Measurements from ENCODE around the gene MATR3. TPM values are rescaled to one million over a fixed set of nuclear protein-coding genes. Genes with fewer than 3 reads are reported as not detected.
A peak's percentile ranks its signal among the peaks of the same experiment; 100 is the strongest.

Gene MATR3, protein sequence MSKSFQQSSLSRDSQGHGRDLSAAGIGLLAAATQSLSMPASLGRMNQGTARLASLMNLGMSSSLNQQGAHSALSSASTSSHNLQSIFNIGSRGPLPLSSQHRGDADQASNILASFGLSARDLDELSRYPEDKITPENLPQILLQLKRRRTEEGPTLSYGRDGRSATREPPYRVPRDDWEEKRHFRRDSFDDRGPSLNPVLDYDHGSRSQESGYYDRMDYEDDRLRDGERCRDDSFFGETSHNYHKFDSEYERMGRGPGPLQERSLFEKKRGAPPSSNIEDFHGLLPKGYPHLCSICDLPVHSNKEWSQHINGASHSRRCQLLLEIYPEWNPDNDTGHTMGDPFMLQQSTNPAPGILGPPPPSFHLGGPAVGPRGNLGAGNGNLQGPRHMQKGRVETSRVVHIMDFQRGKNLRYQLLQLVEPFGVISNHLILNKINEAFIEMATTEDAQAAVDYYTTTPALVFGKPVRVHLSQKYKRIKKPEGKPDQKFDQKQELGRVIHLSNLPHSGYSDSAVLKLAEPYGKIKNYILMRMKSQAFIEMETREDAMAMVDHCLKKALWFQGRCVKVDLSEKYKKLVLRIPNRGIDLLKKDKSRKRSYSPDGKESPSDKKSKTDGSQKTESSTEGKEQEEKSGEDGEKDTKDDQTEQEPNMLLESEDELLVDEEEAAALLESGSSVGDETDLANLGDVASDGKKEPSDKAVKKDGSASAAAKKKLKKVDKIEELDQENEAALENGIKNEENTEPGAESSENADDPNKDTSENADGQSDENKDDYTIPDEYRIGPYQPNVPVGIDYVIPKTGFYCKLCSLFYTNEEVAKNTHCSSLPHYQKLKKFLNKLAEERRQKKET
- 599 and 630 TPM in 2 replicates for total RNA-seq (2013; cell fraction: nucleolus; rRNA removed)
- total RNA-seq (2014; rRNA removed) (134 and 173 TPM in 2 replicates), total RNA-seq (2014; rRNA removed; fragmentation: Illumina TruSeq; extraction: Trizol) (394 and 401 TPM in 2 replicates), total RNA-seq (2021) (180 and 213 TPM in 2 replicates), polyA plus RNA-seq (2011; rRNA removed) (230 and 407 TPM in 2 replicates), polyA plus RNA-seq (2014; fragmentation: Illumina TruSeq; extraction: Trizol) (276 and 414 TPM in 2 replicates), polyA plus RNA-seq (2014; fragmentation: Nextera tagmentation; extraction: Ambion mirVana) (100 to 1,000 TPM; 149 to 187 TPM), polyA plus RNA-seq (2014; rRNA removed) (194 and 201 TPM in 2 replicates), polyA plus RNA-seq (2016; fragmentation: Nextera tagmentation; extraction: Ambion mirVana) (100 to 1,000 TPM; 347 to 380 TPM), polyA minus RNA-seq (2011; rRNA and poly(A)+ RNA removed) (284 and 298 TPM in 2 replicates), Bru-seq, nascent RNA (percentile 97 among the genes with signal in this experiment), BruChase-seq, experiment 1, labeled RNA remaining after a 6-hour chase (percentile 99 among the genes with signal in this experiment), BruChase-seq, experiment 2, labeled RNA remaining after a 2-hour chase (percentile 98 among the genes with signal in this experiment)
- polyA plus RNA-seq (2011; ENCODE audit: low read depth) = 70.2 TPM
- polyA plus RNA-seq (2011; cell fraction: cytosol; rRNA removed) = 102 and 125 TPM in 2 replicates
- polyA plus RNA-seq (2011; cell fraction: nucleus; rRNA removed) = 123 and 141 TPM in 2 replicates
- polyA plus RNA-seq (2012) = 146 and 152 TPM in 2 replicates
- polyA minus RNA-seq (2011; cell fraction: cytosol; rRNA and poly(A)+ RNA removed) = 79.1 and 117 TPM in 2 replicates
- polyA minus RNA-seq (2011; cell fraction: nucleus; rRNA and poly(A)+ RNA removed) = 110 and 161 TPM in 2 replicates
- long read RNA-seq, experiment 1, full-length matches to known transcripts = 76 of 128 reads
- long read RNA-seq, experiment 1, partial matches to known transcripts = 25 of 128 reads
- long read RNA-seq, experiment 1, other reads (novel, unspliced or antisense) = 27 of 128 reads
- long read RNA-seq, experiment 2, full-length matches to known transcripts = 221 of 1,014 reads
- long read RNA-seq, experiment 2, partial matches to known transcripts = 639 of 1,014 reads
- long read RNA-seq, experiment 2, other reads (novel, unspliced or antisense) = 154 of 1,014 reads

DNA sequence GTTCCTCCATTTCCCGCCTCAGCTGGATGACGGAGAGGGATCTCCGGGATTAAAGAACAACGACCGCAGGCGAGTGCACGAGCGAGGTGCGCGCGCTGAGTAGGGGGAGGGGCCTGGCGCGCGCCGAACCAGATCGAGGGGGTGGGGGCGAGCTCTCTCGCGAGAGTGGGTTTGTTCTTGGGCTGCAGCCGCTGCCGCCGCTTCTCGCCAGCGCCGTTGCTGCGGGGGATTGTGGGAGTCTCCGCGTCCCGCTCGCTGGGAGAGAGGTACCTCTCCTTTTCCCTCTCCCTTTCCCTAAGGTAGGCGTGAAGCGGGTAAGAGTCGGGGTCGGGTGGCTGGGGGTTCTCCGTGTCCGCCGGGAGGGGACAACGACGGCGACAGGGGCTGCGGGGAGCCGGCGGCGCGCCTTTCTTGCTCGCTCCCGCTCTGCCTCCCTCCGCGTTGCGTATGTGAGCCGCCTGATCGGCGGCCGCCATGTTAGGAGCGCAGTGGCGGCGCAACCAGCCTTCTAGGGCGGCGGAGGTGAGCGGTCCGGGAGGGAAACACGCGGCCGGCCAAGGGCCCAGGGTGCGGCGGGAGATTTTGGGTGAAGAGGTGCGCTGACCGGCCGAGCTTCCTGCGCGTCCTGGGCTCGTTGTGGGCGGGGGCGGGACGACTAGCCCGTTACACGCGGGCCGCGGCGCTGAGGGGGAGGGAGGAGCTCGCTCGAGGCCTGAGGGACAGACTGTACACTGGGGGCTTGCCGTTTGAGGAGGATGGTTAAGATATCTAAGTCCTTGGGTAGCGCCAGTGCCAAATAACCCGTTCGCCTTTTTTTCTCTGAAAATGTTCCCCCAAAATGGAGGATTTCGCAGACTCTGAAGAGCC, at the start of gene MATR3:
MATR3 (plus strand) TSS at position 234 of the 867 bp plus-strand sequence. CDS start 13,676 bp downstream, outside the sequence.
- WGBS (ENCODE audit: insufficient coverage, insufficient replicate concordance, low lambda C conversion rate, missing lambda C conversion rate) = under 1% methylated on average over 73 of the region's 88 CpGs
- TF ChIP-seq RAD21 (IDR thresholded peaks at IDR 0.05; ENCODE audit: insufficient read depth, low read depth, low read length) (no peak), ZSCAN29 (IDR thresholded peaks at IDR 0.05) (no peak), SMAD1 (IDR thresholded peaks at IDR 0.05; ENCODE audit: low read depth, partially characterized antibody) (no peak), TARDBP (IDR thresholded peaks at IDR 0.05; ENCODE audit: borderline replicate concordance) (no peak; the same call in 1 of the 2 replicates), ZNF384 (IDR thresholded peaks at IDR 0.05; ENCODE audit: borderline replicate concordance, low read depth, low read length) (no peak), FOXK2 (IDR thresholded peaks at IDR 0.05) (no peak), YY1 (IDR thresholded peaks at IDR 0.05; ENCODE audit: low read depth, low read length) (peak; percentile 96), NBN (IDR thresholded peaks at IDR 0.05) (peak; percentile 83), ATF7 (IDR thresholded peaks at IDR 0.05; ENCODE audit: low read depth) (0 out of 2 replicates have a peak, but pooled peaks have one; percentile 8), POLR2A (IDR thresholded peaks at IDR 0.05; ENCODE audit: low read depth, low read length) (peak; percentile 98), NR2C1 (IDR thresholded peaks at IDR 0.05) (no peak; the same call in 1 of the 2 replicates), FOS (IDR thresholded peaks at IDR 0.05; ENCODE audit: borderline replicate concordance, extremely low read depth, insufficient read length) (no peak), MEF2B (IDR thresholded peaks at IDR 0.05; ENCODE audit: partially characterized antibody, poor library complexity, severe bottlenecking) (no peak), RELA (IDR thresholded peaks at IDR 0.05; ENCODE audit: borderline replicate concordance, partially characterized antibody) (peak; percentile 19), DPF2 (IDR thresholded peaks at IDR 0.05) (peak; percentile 46)
- TF ChIP-seq, protein P1, sequence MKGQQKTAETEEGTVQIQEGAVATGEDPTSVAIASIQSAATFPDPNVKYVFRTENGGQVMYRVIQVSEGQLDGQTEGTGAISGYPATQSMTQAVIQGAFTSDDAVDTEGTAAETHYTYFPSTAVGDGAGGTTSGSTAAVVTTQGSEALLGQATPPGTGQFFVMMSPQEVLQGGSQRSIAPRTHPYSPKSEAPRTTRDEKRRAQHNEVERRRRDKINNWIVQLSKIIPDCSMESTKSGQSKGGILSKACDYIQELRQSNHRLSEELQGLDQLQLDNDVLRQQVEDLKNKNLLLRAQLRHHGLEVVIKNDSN (IDR thresholded peaks at IDR 0.05; ENCODE audit: borderline replicate concordance, extremely low read length, insufficient read depth, low read depth, low read length) = no peak

More for the DNA sequence above, at the start of gene MATR3:
- H3K4me2 ChIP-seq (ENCODE audit: control insufficient read depth, insufficient read depth) = peak within 1 kb of the TSS; percentile 93
- H3K4me1 ChIP-seq (ENCODE audit: control insufficient read depth, insufficient read depth, low read length) = peaks cover 11% of the 10 kb centered on the region
- peak; percentile 74 for DNase-seq (ENCODE audit: low read depth, low spot score)
- no peaks in the 10 kb centered on the region for H3K9me3 ChIP-seq (replicated peaks; ENCODE audit: control insufficient read depth, insufficient read depth, low read length)
- peaks cover 3% of the 10 kb centered on the region for H4K20me1 ChIP-seq (ENCODE audit: control insufficient read depth, insufficient read depth)
- H3K4me3 ChIP-seq = peak within 1 kb of the TSS; percentile 89
- H3K79me2 ChIP-seq (ENCODE audit: control insufficient read depth, insufficient read depth, low read length) = peaks cover 56% of the 10 kb centered on the region
- RAD21 ChIA-PET (ENCODE audit: unreplicated experiment) = interaction anchor here (0.6 to 4.2 kb wide), 15 partner anchors 11 to 259 kb away, joined by 3 to 31 read pairs (median 4); partner anchors contain the start of genes MZB1 and PAIP2
- in situ Hi-C loops (cut with MboI) = no loop called here
- BruUV-seq (replicated peaks) = no TSS peak
- POLR2A ChIA-PET = interaction anchor here (0.5 to 7.6 kb wide), 21 partner anchors 9 to 1191 kb away, joined by 3 to 61 read pairs (median 5); partner anchors contain the start of genes DNAJC18, ETF1, MZB1 and PAIP2
- CTCF ChIA-PET = interaction anchor here (0.7 to 3.2 kb wide), 9 partner anchors 10 to 110 kb away, joined by 3 to 17 read pairs (median 5); partner anchors contain the start of gene SPATA24
- no peaks in the 10 kb centered on the region for H3K36me3 ChIP-seq (ENCODE audit: control insufficient read depth in 2 of 2, insufficient read depth in 2 of 2, low read length in 1 of 2)
- FAIRE-seq = no peak
- peak within 1 kb of the TSS; percentile 99 for H3K9ac ChIP-seq (ENCODE audit: control insufficient read depth, insufficient read depth, low read length)
- intact Hi-C loops (cut with micrococcal nuclease; ENCODE audit: unreplicated experiment) = loop anchor here (2.0 to 5.0 kb wide), 2 partner anchors 19 to 99 kb away; no protein-coding TSS in a partner anchor
- peak; percentile 84 for ATAC-seq
- SMC1A ChIA-PET (ENCODE audit: uncharacterized antibody, unreplicated experiment) = interaction anchor here (1.2 to 12.7 kb wide), 5 partner anchors 13 to 98 kb away, joined by 3 to 136 read pairs (median 6); no protein-coding TSS in a partner anchor
- peak within 1 kb of the TSS; percentile 98 for H3K27ac ChIP-seq (ENCODE audit: control insufficient read depth, insufficient read depth)
- H2AFZ ChIP-seq (ENCODE audit: control insufficient read depth, low read depth, low read length) = peak within 1 kb of the TSS; percentile 94
- no peaks in the 10 kb centered on the region for H3K27me3 ChIP-seq (replicated peaks in 1 of 2; ENCODE audit: control insufficient read depth in 2 of 2, insufficient read depth in 2 of 2, low read length in 1 of 2)
